Vagina (tissue), 2 donors: ENCODE measurements around the gene B4GALT6.

ENCODE experiments used
- POLR2A ChIP-seq, 2 donors: fragments of 450-650 bp; IDR thresholded peaks; one replicate each; pipeline ENCODE4 v1.6.1; 2017; ENCODE audit warnings: antibody characterized with exemption in 2 of 2, mild to moderate bottlenecking in 2 of 2, moderate library complexity in 2 of 2
- POLR2AphosphoS5 ChIP-seq, 2 donors: sonication (generic); formaldehyde crosslinking; IDR thresholded peaks; one replicate each; pipeline ENCODE4 v1.9.0; 2017; ENCODE audit warnings: antibody characterized with exemption in 2 of 2, mild to moderate bottlenecking in 2 of 2, low read depth in 1 of 2; ENCODE audit not compliant: insufficient read depth in 1 of 2

- TF ChIP-seq POLR2AphosphoS5 (IDR thresholded peaks at IDR 0.05; ENCODE audit: insufficient read depth in 1 of 2, low read depth in 1 of 2) (no peak), POLR2A (IDR thresholded peaks at IDR 0.05) (no peak)
Observed at GRCh38 chr18:31652877-31653276, 31.5 kb downstream of the B4GALT6 start.
